DOHH2 (cell line): ENCODE data around the gene FRMD8.

Source experiments
- H3F3A ChIP-seq: fragments of 200-600 bp; sonication (generic), shearing (Covaris generic); 2 replicates; pipeline ENCODE4 v1.6.0; 2016; ENCODE audit warnings: antibody characterized with exemption, mild to moderate bottlenecking; ENCODE audit not compliant: control insufficient read depth, insufficient read depth
- H3K27ac ChIP-seq: fragments of 200-600 bp; sonication (generic); 2 replicates; pipeline ENCODE4 v1.5.1; 2014; ENCODE audit warnings: low read depth, mild to moderate bottlenecking, low read length, moderate library complexity
- H3K27me3 ChIP-seq: fragments of 200-600 bp; sonication (generic); 2 replicates; pipeline ENCODE4 v1.6.1; 2014; ENCODE audit warnings: mild to moderate bottlenecking, low read length, mixed read lengths; ENCODE audit not compliant: control insufficient read depth
- H3K36me3 ChIP-seq: fragments of 200-600 bp; sonication (generic); 2 replicates; pipeline ENCODE4 v1.6.1; 2014; ENCODE audit warnings: mild to moderate bottlenecking, low read length, moderate library complexity, mixed read lengths; ENCODE audit not compliant: control insufficient read depth
- H3K4me1 ChIP-seq: fragments of 200-600 bp; sonication (generic); 2 replicates; pipeline ENCODE4 v1.6.1; 2014; ENCODE audit warnings: mild to moderate bottlenecking, low read length, mixed read lengths; ENCODE audit not compliant: control insufficient read depth
- H3K4me2 ChIP-seq: fragments of 200-600 bp; sonication (generic); 2 replicates; pipeline ENCODE4 v1.6.0; 2014; ENCODE audit warnings: mild to moderate bottlenecking, low read length, moderate library complexity
- H3K4me3 ChIP-seq: fragments of 200-600 bp; sonication (generic); 2 replicates; pipeline ENCODE4 v1.5.1; 2014; ENCODE audit warnings: mild to moderate bottlenecking, low read length, mixed read lengths
- H3K79me2 ChIP-seq: fragments of 200-600 bp; sonication (generic); 2 replicates; pipeline ENCODE4 v1.6.1; 2014; ENCODE audit warnings: mild to moderate bottlenecking, low read length, mixed read lengths; ENCODE audit not compliant: control insufficient read depth
- H3K9me2 ChIP-seq: fragments of 200-600 bp; sonication (generic); replicated peaks from 2 replicates; pipeline ENCODE4 v1.6.1; 2014; ENCODE audit warnings: mild to moderate bottlenecking, low read length, mixed read lengths; ENCODE audit not compliant: control insufficient read depth
- H3K9me3 ChIP-seq: fragments of 200-600 bp; sonication (generic); 2 replicates; pipeline ENCODE4 v1.6.1; 2014; ENCODE audit warnings: antibody characterized with exemption, low read length, mixed read lengths; ENCODE audit not compliant: control insufficient read depth, insufficient read depth
- H4K20me1 ChIP-seq: fragments of 200-600 bp; sonication (generic); 2 replicates; pipeline ENCODE4 v1.6.0; 2014; ENCODE audit warnings: low read depth, mild to moderate bottlenecking, antibody characterized with exemption, low read length, moderate library complexity; ENCODE audit not compliant: control insufficient read depth, insufficient read depth
- EZH2phosphoT487 ChIP-seq: fragments of 200-600 bp; sonication (generic); IDR thresholded peaks from 2 replicates; pipeline ENCODE4 v1.6.1; 2017; ENCODE audit warnings: borderline replicate concordance, mild to moderate bottlenecking, antibody characterized with exemption, low read length, moderate library complexity, mixed read lengths
- TF ChIP-seq, protein P1 (sequence below): fragments of 200-600 bp; sonication (generic); IDR thresholded peaks from one replicate; pipeline ENCODE4 v1.5.1; 2014; ENCODE audit warnings: antibody characterized with exemption, mild to moderate bottlenecking, low read depth, low read length; ENCODE audit not compliant: poor library complexity, severe bottlenecking

FRMD8 gene

DNA sequence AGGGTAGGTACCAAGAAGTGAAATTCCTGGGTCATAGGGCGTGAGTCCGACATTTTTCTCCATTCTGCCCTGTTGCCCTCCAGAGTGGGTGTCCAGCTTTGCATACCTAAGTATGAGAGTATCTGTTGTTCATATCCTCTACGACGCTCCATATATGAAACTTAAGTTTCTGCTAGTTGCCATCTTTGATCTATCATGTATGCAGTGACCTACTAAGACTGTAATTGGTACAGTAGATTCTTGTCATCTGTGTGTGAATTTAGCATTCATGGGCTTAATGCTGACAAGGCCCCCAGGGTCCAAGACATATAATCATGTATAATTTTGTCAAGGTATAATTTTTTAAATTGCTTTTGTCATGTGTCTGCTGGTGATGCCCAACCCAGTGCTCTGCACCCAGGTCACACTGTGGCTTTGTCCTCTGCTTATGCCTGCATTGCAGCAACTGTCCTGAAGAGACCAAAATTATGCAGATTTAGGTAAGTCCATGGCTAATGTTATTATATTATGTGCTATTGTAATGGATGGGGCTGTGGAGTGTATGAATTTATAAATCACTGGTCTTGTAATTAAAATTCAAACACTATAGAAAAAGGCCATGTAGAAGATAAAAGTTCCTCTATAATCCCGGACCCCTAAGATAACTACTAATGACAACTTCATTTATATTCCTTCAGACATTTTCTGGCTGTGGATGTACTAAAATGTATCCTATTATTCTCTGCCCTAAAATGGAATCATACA is 48.4 kb downstream of the FRMD8 start:
- Histone ChIP-seq H4K20me1 (no peaks in the 10 kb centered on the region), H3K9me2 (no peaks in the 10 kb centered on the region), H3K4me2 (no peak overlapping the region), H3K4me3 (no peak overlapping the region), H3F3A (peaks cover 43% of the 10 kb centered on the region), H3K36me3 (peaks cover 76% of the 10 kb centered on the region), H3K79me2 (peaks cover 89% of the 10 kb centered on the region), H3K4me1 (peaks cover 80% of the 10 kb centered on the region), H3K9me3 (no peaks in the 10 kb centered on the region), H3K27me3 (no peaks in the 10 kb centered on the region), H3K27ac (no peak overlapping the region)
- TF ChIP-seq EZH2phosphoT487, result no peak
- TF ChIP-seq, protein P1, sequence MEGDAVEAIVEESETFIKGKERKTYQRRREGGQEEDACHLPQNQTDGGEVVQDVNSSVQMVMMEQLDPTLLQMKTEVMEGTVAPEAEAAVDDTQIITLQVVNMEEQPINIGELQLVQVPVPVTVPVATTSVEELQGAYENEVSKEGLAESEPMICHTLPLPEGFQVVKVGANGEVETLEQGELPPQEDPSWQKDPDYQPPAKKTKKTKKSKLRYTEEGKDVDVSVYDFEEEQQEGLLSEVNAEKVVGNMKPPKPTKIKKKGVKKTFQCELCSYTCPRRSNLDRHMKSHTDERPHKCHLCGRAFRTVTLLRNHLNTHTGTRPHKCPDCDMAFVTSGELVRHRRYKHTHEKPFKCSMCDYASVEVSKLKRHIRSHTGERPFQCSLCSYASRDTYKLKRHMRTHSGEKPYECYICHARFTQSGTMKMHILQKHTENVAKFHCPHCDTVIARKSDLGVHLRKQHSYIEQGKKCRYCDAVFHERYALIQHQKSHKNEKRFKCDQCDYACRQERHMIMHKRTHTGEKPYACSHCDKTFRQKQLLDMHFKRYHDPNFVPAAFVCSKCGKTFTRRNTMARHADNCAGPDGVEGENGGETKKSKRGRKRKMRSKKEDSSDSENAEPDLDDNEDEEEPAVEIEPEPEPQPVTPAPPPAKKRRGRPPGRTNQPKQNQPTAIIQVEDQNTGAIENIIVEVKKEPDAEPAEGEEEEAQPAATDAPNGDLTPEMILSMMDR, result no peak

DNA sequence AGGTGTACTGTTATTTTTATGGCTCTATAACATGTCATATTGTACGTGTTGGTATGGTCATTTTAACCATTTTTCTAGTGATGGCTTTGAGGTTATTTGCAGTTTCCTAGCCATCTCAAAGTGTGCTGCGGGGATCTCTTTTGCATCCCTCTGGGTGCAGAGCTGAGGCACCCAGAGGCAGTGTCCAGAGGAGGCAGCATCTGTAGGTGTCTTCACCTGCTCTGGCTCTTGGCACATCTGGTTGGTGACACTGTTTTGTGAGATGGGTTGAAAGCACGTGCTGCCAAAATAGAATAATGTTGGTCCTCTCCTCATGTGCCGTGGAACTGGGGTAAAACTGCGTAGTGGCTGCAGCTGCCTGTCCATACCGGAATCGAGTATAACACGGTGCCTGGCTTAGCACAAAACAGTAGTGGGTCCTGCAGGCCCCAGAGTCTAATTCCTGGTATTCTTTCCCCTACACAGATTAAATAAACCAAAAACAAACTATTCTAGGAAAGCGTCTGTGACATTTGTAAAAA is 49.0 kb downstream of the FRMD8 start:
- H3K36me3 ChIP-seq, result peaks cover 71% of the 10 kb centered on the region
- no peak overlapping the region for H3K4me2 ChIP-seq
- H3K4me1 ChIP-seq, result peaks cover 80% of the 10 kb centered on the region
- H4K20me1 ChIP-seq, result no peaks in the 10 kb centered on the region
- no peak overlapping the region for H3K27ac ChIP-seq
- peaks cover 88% of the 10 kb centered on the region for H3K79me2 ChIP-seq
- no peaks in the 10 kb centered on the region for H3K9me3 ChIP-seq
- TF ChIP-seq EZH2phosphoT487, result no peak
- TF ChIP-seq, protein P1, result no peak
- peaks cover 42% of the 10 kb centered on the region for H3F3A ChIP-seq
- no peaks in the 10 kb centered on the region for H3K27me3 ChIP-seq
- H3K4me3 ChIP-seq, result no peak overlapping the region
- no peaks in the 10 kb centered on the region for H3K9me2 ChIP-seq

DNA sequence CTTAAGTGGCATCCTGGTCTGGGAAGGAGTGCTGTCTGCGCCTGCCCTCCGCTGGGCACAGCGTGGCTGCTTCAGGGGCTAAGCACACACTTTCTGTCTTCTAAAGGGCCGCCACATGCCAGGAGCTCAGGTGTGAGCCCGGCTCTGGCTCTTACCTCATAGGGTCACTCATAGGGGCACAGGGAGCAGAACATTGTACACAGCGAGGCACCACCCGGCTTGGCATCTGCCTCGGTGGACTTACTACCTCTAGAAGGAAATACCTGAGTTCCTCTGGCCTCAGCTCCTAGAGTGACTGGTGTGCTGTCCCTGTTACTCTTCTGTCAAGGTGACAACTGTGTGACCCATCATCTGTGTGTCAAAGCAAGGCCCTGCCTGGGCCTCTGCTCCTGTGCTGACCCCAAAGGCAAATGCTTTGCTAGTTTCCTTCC is 49.6 kb downstream of the FRMD8 start:
- Histone ChIP-seq H3K4me1 (peaks cover 80% of the 10 kb centered on the region), H3F3A (peaks cover 41% of the 10 kb centered on the region), H3K27ac (no peak overlapping the region), H3K4me2 (no peak overlapping the region), H3K79me2 (peaks cover 85% of the 10 kb centered on the region), H3K9me2 (no peaks in the 10 kb centered on the region), H3K9me3 (no peaks in the 10 kb centered on the region), H3K27me3 (no peaks in the 10 kb centered on the region), H3K4me3 (no peak overlapping the region), H4K20me1 (no peaks in the 10 kb centered on the region), H3K36me3 (peaks cover 67% of the 10 kb centered on the region)
- TF ChIP-seq EZH2phosphoT487, result no peak
- TF ChIP-seq, protein P1, result no peak
